ENCODE measurements around the gene KRTAP10-6.
A peak's percentile ranks its signal among the peaks of the same experiment; 100 is the strongest.
"Not testable (repeated sequence)": the region's sequence is repeated elsewhere in the genome, so short reads cannot be mapped to it uniquely, and the experiment has no call there.

The KRTAP10-6 gene

DNA sequence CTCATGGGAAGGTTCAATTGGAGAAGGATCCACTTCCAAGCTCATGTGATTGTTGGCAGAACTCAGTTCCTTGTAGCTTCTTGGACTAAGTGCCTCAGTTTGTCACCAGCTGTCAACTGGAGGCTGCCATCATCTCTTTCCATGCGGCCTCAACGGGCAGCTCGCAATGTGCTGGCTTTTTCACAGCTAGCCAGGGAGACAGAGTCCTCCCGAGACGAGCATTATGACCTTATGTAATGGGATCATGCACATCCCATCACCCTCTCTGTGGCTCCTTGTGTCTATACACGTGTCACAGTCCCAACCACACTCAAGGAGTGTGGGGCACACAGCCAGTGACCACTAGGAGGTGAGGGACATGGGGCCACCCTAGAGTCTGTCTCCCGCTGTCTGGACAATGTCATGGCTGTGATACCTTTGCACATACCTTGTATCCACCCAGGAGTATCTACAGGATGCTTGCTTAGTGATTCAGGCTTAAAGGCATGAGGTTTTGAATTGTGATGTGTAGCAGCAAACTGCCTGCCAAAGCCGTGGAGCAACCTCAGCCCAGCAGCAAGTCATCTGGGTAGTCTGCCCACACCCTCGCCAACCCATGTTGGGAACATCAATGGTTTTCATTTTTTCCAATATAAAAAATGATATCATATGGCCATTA lies 3.9 kb upstream of the KRTAP10-6 start:
- DNase-seq: no peak

DNA sequence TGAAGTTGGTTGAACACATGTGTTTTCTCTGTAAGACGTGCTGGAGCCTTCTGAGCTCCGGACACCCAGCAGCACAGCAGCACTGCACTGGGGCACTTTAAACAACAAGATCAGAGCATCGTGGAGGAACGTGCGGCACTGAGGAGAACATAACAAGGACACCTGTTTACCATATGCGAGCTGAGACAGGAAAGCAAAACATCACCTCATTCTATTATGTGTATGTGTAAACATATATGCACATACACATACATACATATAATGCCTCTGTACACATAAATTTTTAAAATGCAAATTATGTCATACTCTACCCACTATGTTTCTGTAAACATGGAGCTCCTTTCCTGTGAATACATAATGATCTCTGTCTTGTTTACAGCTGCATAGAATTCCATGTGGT lies 3.2 kb upstream of the KRTAP10-6 start:
- no peak for DNase-seq

GRCh38 chr21:44594406-44594916 lies 2.2 kb upstream of the KRTAP10-6 start:
- DNase-seq: no peak

DNA sequence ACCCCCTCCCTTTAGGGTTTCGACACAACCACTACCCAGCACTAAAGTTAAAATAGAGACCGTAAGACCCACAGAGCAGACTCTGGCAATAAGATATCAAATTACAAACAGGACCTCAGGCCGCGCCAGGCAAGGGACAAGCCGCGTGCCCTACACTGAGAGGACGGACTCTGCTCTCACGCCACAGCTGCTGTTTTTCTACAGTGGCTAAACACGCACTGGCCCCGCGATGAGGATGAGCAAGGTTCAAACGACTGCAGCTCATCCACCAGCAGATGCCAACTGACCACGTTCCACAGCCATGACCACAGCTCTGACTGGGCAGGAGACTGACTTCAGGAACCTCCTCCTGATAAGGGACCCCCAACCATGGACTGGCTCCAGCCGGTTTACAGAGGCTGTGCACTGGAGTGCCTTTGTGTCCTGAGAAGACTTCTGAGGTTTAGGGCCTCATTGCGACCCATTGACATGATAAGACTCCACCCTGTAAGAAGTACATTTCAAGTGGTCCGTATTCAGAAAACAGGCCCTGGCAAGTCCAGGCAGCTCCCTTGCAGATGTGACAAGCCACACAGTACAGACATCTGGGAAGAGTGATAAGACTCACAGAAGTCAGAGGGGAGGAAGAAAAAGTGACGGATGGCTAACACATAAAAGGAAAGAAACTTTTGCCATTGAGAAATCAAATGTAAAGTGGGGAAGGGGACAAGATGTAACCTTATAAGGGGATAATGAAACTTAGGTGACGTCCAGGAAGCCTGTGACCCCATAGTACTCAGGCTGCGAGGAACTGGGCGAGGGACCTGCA lies 1.5 kb upstream of the KRTAP10-6 start:
- DNase-seq: peak; percentile 94

GRCh38 chr21:44591801-44592130 lies 539 bp downstream of the KRTAP10-6 start:
- not testable (repeated sequence) for DNase-seq

DNA sequence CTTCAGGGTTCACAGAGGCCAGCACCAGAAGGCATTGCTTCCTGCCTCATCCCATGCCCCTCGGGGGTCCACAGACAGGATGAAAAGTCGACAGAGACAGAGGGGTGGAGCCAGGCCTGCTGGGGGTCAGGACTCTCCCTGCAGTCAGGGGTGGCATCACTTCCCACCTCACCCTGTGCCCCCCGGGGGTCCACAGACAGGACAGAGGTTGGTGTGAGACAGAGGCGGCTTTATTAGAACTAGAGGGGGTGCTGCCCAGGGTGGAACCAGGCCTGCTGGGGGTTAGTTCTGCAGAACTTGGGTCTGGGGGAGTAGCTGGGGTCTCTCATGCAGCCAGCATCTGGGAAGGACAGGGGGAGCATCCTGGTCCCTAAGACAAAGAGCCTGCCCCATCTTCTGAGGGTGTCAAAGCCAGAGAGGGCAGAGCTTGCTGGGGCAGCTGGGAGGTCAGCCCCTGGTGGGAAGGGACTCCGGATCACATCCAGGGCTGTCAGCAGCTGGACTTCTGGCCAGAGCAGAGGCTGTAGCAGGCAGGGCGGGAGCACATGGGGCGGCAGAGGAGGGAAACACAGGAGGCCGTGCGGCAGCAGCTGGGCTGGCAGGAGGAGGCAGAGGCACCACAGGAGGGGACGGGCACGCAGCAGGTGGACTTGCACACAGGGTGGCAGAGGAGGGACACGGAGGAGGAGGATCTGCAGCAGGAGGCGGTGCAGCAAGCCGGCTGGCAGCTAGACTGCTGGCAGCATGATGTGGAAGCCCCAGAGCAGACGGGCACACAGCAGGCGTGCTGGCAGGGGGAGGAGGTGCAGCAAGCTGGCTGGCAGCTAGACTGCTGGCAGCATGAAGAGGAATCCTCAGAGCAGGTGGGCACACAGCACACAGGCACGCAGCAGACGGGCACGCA lies 1.2 kb downstream of the KRTAP10-6 start:
- not testable (repeated sequence) for DNase-seq

DNA sequence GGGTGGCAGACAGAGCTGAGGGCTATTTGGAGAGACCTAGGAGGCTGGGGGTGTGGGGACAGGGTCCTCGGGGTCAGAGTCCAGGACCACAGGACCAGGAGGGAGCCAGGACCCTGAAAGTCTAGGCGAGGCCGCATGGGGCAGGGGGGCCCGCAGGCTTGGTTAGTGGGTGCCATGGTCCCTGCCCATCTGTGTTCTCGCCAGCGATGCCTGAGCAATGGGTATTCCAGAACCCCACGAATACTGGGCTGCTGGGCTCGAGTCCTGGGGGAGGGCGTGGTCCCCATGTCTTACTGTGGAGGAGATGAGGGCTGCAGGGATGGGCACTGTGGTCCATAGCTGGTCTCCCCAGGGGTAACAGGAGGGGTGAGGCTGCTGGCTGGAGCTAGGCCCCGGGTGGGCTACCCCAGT lies 2.0 kb downstream of the KRTAP10-6 start:
- no peak for DNase-seq

GRCh38 chr21:44589586-44590305 lies 2.6 kb downstream of the KRTAP10-6 start:
- no peak for DNase-seq

DNA sequence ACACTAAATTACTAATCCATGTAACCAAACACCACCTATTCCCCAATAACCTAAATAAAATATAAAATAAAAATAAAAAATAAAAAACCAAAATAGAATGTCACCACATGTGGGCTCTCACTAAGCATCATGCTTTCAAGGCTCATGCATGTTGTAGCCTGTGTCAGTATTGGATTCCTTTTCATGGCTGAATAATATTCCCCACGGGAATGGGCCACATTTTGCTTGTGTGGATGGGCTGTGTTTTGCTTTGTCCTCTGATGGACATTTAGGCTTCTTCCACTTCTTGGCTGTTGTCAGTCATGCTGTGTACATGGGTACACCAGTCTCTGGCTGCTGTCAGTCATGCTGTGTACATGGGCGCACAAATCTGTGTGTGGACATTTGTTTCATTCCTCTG lies 3.2 kb downstream of the KRTAP10-6 start:
- no peak for DNase-seq

DNA sequence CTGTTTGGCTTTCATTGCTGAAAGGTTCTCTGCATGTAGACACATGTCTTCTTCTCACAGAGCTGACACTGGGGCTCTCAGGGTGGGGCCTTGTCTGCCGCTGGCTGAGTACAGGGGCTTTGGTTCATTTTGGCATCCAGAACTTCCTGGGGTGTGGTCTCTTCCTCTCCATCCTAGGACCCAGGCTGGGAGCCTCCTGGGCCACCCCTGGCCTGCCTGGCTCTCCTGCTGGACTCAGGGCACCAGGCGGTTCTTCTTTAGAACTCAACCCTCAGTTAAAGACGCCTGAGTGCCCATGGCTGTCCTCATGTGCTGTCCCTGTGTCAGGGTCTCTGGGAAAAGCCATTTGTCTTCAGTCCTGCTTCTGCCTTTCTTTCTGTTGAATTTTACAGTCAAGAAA lies 6.4 kb downstream of the KRTAP10-6 start:
- DNase-seq: no peak

GRCh38 chr21:44583800-44584147 lies 8.5 kb downstream of the KRTAP10-6 start:
- no peak for DNase-seq

DNA sequence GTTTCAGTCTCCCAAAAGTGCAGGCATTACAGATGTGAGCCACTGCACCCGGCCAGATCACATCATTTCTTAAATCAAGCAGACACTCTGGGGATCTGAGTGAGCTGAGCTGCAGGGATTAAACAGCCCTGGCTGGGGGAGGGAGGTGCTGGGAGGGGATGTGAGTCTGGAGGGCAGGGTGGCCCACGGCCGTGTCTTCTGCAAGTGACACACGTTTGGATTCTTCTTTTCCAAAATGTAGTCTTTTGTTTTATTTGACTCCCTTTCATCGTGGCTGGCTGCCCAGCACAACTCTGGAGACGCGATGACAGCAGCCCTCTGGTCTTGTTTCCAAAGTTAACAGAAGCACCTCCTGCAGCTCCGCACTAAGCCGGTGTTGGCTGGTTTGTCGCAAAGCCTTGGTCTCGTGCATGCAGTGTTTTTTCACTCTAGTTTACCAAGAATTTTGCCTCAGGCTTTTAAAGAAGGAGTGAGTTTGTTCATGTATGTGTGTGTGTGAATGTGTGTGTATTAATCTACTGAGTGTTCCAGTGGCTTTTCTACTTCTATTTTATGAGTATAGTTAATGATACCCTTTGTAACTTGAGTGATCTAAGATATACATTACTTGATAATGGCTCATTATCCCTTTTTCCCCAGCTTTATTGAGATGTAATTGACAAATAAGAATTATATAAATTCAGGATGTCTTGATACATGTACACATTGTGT lies 9.1 kb downstream of the KRTAP10-6 start:
- DNase-seq: no peak

DNA sequence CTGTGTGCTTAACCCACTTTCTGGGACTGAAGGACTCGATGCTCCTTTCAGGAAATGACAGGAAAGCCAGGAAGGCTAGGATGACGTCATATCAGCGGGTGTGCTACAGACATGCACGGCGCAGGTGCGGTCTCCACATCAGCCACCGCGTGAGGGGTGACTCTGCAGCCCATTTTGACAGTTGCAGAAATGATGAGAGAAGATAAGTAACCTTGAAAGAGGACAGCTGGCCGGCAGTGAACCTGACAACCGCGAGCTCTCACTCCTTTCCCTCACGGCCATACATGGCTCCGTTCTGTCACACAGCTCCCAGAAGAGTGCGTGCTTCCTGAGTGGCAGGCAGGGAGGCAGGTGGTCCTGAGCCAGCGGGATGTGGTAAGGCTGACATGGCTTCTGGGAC lies 10.2 kb downstream of the KRTAP10-6 start:
- no peak for DNase-seq

- no peak for DNase-seq
Observed at GRCh38 chr21:44581158-44581557, 11.1 kb downstream of the KRTAP10-6 start.

DNA sequence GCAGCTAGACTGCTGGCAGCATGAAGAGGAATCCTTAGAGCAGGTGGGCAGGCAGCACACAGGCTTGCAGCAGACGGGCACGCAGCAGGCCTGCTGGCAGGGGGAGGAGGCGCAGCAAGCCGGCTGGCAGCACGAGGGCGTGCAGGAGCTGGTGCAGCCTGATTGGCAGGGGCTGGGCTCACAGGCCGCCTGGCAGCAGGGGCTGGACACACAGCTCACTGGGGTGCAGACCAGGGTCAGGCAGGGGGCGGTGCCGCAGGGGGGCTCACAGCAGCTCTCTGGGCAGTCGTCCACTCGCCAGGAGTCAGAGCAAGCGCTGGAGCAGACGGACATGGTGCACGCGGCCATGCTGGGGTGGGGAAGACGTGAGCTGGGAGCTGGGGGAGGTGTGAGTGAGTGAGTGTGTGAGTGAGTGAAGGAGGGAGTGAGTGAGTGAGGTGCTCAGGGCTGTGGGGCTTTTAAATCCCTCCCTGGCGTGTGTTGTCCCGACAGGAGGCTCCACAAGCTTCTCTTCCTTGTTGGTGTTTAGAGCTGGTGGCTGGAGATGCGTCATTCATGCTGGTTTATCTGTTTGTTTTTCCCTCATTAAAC lies 12.0 kb downstream of the KRTAP10-6 start, which contains the start of gene KRTAP10-5:
TSS of gene KRTAP10-5 (minus strand) at position 374 of the 591 bp plus-strand sequence. CDS start at position 348, 26 bp downstream.
- not testable (repeated sequence) for DNase-seq

DNA sequence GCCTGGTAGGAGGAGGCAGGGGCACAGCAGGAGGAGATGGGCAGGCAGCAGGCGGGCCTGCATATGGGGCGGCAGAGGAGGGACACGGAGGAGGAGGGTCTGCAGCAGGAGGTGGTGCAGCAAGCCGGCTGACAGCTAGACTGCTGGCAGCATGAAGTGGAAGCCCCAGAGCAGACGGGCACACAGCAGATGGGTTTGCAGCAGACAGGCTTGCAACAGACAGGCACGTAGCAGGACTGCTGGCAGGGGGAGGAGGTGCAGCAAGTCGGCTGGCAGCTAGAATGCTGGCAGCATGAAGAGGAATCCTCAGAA lies 12.5 kb downstream of the KRTAP10-6 start:
- DNase-seq: no peak

DNA sequence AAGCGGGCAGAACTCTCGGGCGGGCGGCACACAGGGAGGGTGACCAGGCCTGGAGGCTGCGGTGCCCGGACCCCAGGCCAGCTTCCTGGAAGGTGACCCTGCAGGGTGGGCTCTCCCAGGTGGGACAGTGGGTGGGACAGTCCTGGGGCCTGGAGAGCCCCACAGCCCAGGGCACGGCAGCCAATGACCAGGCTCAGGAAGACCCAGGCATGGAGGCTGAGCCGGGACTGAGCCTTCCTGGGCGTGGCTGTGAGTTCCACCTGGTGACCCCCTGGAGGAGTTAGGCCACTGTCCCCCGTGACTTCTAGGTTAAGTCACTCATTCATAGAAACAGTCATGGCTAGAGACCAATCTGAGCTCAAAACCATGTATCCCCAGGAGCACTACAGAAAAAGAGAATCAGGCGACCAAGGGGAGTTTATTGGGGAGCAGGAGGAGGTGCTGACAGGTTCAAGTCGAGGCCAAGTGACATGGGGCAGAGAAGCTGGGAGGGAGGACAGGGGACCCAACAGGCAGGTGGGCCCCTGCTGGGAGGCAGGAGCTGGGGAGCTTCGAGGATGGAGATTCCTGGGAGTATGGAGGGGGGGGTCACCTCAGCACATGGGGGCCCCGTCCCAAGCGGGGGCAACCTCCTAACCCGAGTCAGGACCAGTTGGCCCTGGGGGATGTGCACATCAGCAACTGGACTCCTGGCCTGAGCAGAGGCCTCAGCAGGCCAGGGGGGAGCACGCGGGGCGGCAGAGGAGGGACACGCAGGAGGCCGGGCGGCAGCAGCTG lies 13.1 kb downstream of the KRTAP10-6 start:
- no peak for DNase-seq

DNA sequence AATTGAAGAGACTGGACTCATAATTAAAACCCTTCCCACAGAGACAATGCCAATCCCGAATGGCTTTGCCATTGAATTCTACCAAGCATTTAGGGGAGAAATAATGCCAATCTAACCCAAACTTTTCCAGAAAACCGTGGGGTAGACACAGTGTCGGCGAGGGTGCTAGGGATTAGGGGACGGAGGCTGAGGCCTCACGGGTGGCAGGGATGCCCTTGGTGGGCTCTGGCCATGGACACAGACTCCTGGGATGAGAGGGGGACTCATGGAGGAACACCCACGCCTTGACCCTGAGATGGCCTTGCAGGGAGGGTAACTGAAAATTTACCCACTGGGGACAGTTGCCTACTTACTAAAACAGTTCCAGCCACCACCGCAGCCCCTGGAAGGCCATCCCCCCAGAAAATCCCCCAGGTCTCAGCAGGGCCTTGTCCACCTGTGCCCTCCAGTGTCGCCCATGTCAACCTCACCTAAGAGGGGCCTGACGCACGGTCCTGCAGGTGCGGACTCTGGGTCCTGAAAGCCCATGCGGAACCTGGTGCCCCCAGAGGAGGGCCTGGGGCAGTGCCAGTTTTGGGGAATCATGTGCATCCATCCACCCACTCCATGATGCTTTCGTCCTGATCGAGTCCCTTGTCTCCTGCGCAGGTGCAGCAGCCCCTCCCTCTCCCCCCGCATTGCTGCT lies 13.8 kb downstream of the KRTAP10-6 start:
- no peak for DNase-seq

- DNase-seq: no peak
Observed at GRCh38 chr21:44576025-44576420, 16.3 kb downstream of the KRTAP10-6 start.

DNA sequence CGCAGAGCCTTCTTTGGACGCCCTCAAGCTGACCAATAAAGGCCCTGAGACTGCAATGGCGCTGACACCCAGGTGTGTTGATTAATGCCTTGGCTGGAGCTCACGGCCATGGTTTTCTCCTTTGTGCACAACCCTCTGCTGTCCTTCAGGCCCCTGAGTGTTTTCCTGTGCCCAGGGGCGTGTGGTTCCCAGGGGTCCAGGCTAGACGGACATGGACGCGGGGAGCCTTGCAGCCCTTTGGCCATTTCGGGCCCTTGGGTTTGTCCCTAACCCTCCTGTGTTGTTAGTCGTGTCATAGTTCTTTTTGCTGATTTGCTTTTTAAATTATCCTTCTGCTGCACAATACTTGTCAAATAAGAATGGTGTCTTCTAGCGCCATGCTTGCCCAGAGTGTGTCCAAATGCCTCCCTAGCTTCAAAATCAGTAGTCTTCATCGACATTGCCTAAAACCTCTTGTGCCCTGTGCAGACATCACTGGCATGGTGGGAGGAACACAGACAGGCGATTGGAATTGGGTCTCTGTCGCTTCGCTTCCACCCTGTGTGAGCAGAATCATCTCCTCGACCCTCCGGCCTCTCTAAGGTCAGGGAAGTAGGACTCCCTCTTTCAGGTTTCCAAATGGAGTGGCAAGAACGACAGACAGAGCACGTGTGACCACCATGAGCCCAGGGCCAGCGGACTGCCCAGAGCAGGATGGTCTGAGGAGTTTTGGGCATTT lies 16.8 kb downstream of the KRTAP10-6 start:
- no peak for DNase-seq

Data from hematopoietic multipotent progenitor cell treated with erythropoietin and hydrocortisone succinate and interleukin-3 and kit ligand, for 6 days (in vitro differentiated cells).